HepG2 (cell line): Measurements from ENCODE around the gene PSMB2. TPM values are rescaled to one million over a fixed set of nuclear protein-coding genes. Genes with fewer than 3 reads are reported as not detected.

Source experiments
- ATAC-seq: fragments of 200-7000 bp; cut with Tn5 transposase; 3 replicates; pipeline ENCODE4 v1.9.1; 2020; ENCODE audit warnings: mild to moderate bottlenecking, moderate library complexity
- BruUV-seq: library from RNA; stranded (reverse); fragments of 400-500 nt; replicated peaks from 2 replicates; lab custom pipeline; 2021; lab: Mats Ljungman, UMichigan
- CTCF ChIA-PET: fragments of 300-600 bp; formaldehyde crosslinking; extraction: SDS; loops from one replicate; lab custom pipeline; 2021; ENCODE audit warnings: low total read pairs, inconsistent platforms, low intra/inter-chr PET ratio; lab: Yijun Ruan, JAX
- POLR2A ChIA-PET: fragments of 350-600 bp; sonication (Branson Sonifier 250); formaldehyde crosslinking; loops from one replicate; lab custom pipeline; 2020; ENCODE audit warnings: antibody characterized with exemption, inconsistent platforms; lab: Yijun Ruan, JAX
- DNase-seq: peaks from one replicate; pipeline ENCODE4 v3.0.0-alpha.2; 2015; ENCODE audit warnings: low spot score
- FAIRE-seq: peaks from 3 replicates; lab custom pipeline; 2011; peaks lifted over from hg19 to GRCh38; lab: Jason Lieb, UNC
- H2AFZ ChIP-seq: one replicate; pipeline ENCODE4 v1.6.1; 2011; ENCODE audit warnings: low read length, inconsistent platforms
- H3K27ac ChIP-seq: fragments of 300-600 bp; 3 replicates; pipeline ENCODE4 v1.8.0; 2011; ENCODE audit warnings: mixed run types, mild to moderate bottlenecking, mixed read lengths, low read length, inconsistent platforms; ENCODE audit not compliant: insufficient read depth; ENCODE audit errors: extremely low read length
- H3K27me3 ChIP-seq, 2 experiments: fragments of 200-600 bp in 1 of 2; 2 replicates in 1 of 2; 3 replicates in 1 of 2; pipeline versions ENCODE4 v1.6.0 to v1.8.0; 2011; ENCODE audit warnings: low read length in 2 of 2, mild to moderate bottlenecking in 2 of 2, moderate library complexity in 2 of 2, inconsistent platforms in 1 of 2; ENCODE audit not compliant: insufficient read depth in 2 of 2, control insufficient read depth in 1 of 2
- H3K36me3 ChIP-seq, 2 experiments: fragments of 200-600 bp in 1 of 2; replicated peaks in 1 of 2; 2 replicates in 1 of 2; 3 replicates in 1 of 2; pipeline versions ENCODE4 v1.5.1 to v1.8.0; 2011; ENCODE audit warnings: low read length in 2 of 2, inconsistent platforms in 1 of 2; ENCODE audit not compliant: insufficient read depth in 2 of 2, control insufficient read depth in 1 of 2
- H3K4me1 ChIP-seq: 2 replicates; pipeline ENCODE4 v1.5.1; 2012; ENCODE audit warnings: low read length, inconsistent platforms; ENCODE audit not compliant: insufficient read depth
- H3K4me2 ChIP-seq: 2 replicates; pipeline ENCODE4 v1.6.0; 2011; ENCODE audit warnings: low read depth, low read length, inconsistent platforms
- H3K4me3 ChIP-seq, 3 experiments: fragments of 200-600 bp in 1 of 3; sonication (generic), shearing (Covaris generic) in 1 of 3; replicated peaks in 1 of 3; 2 replicates each; pipeline ENCODE4 v1.5.1; 2011 to 2016; ENCODE audit warnings: low read length in 3 of 3, inconsistent platforms in 2 of 3, low read depth in 2 of 3, mild to moderate bottlenecking in 2 of 3, control low read depth in 1 of 3, mixed read lengths in 1 of 3; ENCODE audit not compliant: insufficient read depth in 1 of 3
- H3K79me2 ChIP-seq: one replicate; pipeline ENCODE4 v1.6.1; 2011; ENCODE audit warnings: low read length, inconsistent platforms; ENCODE audit not compliant: insufficient read depth
- H3K9ac ChIP-seq: 2 replicates; pipeline ENCODE4 v1.6.0; 2011; ENCODE audit warnings: mild to moderate bottlenecking, low read depth, low read length, inconsistent platforms; ENCODE audit not compliant: insufficient read depth
- H3K9me3 ChIP-seq: 2 replicates; pipeline ENCODE4 v1.5.1; 2012; ENCODE audit warnings: mild to moderate bottlenecking, low read length
- H4K20me1 ChIP-seq: 2 replicates; pipeline ENCODE4 v1.6.0; 2011; ENCODE audit warnings: inconsistent platforms, mild to moderate bottlenecking, low read length, moderate library complexity; ENCODE audit not compliant: insufficient read depth
- MTA1 ChIP-seq: sonication (generic); formaldehyde crosslinking; IDR thresholded peaks from 2 replicates; pipeline ENCODE4 v1.4.0; 2020; ENCODE audit warnings: missing genetic modification reagents, mild to moderate bottlenecking, borderline replicate concordance
- TBL1XR1 ChIP-seq: fragments of 150-350 bp; IDR thresholded peaks from 2 replicates; pipeline ENCODE4 v1.6.1; 2014; ENCODE audit warnings: borderline replicate concordance, low read length; ENCODE audit not compliant: partially characterized antibody
- ZBTB8A ChIP-seq: sonication (generic); formaldehyde crosslinking; IDR thresholded peaks from 2 replicates; pipeline ENCODE4 v1.4.0; 2020; ENCODE audit warnings: mild to moderate bottlenecking, low read depth, missing genetic modification reagents, borderline replicate concordance
- WGBS: methylation state at CpG from one replicate; pipeline ENCODE4 v1.1.6; 2017; ENCODE audit warnings: low lambda C conversion rate; 5-methylcytosine and 5-hydroxymethylcytosine counted together
- in situ Hi-C: cut with HindIII; loops from 2 replicates; pipeline ENCODE4 v1.10.0; 2017; ENCODE audit warnings: low pct_unique_long_range_greater_than_20kb; ENCODE audit not compliant: extremely low pct_ligation_motif_present
- intact Hi-C: fragments of 100-400 bp; cut with micrococcal nuclease; formaldehyde crosslinking; loops from one replicate; pipeline ENCODE4 v1.10.0; 2022; ENCODE audit not compliant: unreplicated experiment
- polyA plus RNA-seq, 8 experiments: library from polyadenylated mRNA; depleted of rRNA in 3 of 8; stranded (reverse) in 7 of 8; unstranded in 1 of 8; fragments of >200 nt; fragmentation: Illumina TruSeq in 4 of 8; extraction: Trizol in 4 of 8; gene quantifications; 2 replicates each; pipeline versions ENCODE4 v1.2.1 to v1.2.3, GENCODE V29; 2011 to 2016; ENCODE audit warnings: low read depth in 4 of 8, missing spikeins in 1 of 8, mixed read lengths in 1 of 8; ENCODE audit not compliant: insufficient read depth in 1 of 8
- total RNA-seq, 5 experiments: library from RNA; depleted of rRNA; stranded (reverse); fragments of >200 nt; fragmentation: Illumina TruSeq; extraction: Trizol; gene quantifications; 2 replicates each; pipeline ENCODE4 v1.2.3, GENCODE V29; 2016; ENCODE audit warnings: low read depth in 1 of 5
- TF ChIP-seq, protein P1 (sequence below): sonication (generic); formaldehyde crosslinking; IDR thresholded peaks from 2 replicates; pipeline ENCODE4 v1.5.0; 2020; ENCODE audit warnings: missing genetic modification reagents, mild to moderate bottlenecking, borderline replicate concordance
- TF ChIP-seq, protein P2 (sequence below): sonication (generic); formaldehyde crosslinking; IDR thresholded peaks from one replicate; pipeline ENCODE4 v1.5.1; 2020; ENCODE audit warnings: mild to moderate bottlenecking, missing genetic modification reagents; ENCODE audit errors: not compliant biosample characterization
- TF ChIP-seq, protein P3 (sequence below): IDR thresholded peaks from 2 replicates; pipeline ENCODE4 v1.6.1; 2016; ENCODE audit warnings: low read depth, control low read depth

PSMB2 gene
- total and polyA plus RNA-seq, 2 of the 13 experiments (the other 11 are each of a cell fraction or from before 2014, with no cell fraction given): 60.6 to 62.2 TPM

DNA sequence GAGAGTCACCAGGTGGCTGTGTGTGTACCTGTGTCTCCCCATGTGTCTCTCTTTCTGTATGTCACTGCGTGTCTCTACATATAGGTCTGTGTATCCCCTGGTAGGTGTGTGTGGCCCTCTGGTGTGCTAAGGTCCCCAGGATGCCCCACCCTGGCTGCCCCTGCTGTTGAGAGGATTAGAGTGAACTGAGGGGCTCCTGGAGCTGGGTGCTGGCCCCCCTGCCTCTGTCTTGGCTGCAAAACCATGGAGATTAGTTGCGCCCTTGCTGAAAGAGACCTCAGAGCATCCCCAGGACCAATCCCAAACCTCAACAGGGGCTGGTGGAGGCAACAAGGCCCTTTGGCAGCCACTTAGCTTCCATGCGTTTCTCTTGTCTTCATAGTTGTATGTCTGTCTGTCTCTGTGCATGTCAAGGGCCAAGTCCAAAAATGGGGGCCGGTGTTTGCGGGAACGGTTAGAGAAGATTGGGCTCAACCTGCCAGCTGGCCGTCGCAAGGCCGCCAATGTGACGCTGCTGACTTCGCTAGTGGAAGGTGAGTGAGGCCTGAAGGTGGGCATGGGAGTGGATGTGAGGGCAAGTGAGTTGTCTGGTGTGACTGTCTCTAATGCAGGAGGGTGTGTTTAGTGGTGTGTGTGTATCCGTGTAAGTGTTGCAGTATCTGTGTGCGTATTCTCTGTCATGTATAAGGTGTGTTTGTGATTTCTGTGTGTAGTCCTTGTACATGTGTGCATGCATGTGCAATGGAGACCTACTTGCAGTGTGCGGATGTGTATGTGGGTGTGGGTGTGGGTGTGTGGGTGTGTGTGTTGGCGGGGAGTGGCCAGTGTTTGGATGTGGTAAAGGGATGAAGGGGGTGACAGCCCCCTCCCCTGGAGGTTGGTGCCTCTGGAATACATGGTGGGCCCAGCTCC is 51.6 kb downstream of the PSMB2 start:
- in situ Hi-C loops: no loop called here
- Histone ChIP-seq H3K36me3 (no peaks in the 10 kb centered on the region), H3K4me2 (no peak overlapping the region), H3K9ac (no peak overlapping the region), H3K27me3 (no peaks in the 10 kb centered on the region), H3K27ac (no peak overlapping the region), H3K4me3 (no peak overlapping the region), H3K79me2 (no peaks in the 10 kb centered on the region), H3K4me1 (peaks cover 15% of the 10 kb centered on the region), H3K9me3 (no peaks in the 10 kb centered on the region), H2AFZ (no peak overlapping the region), H4K20me1 (no peaks in the 10 kb centered on the region)
- no peak for ATAC-seq
- no peak for DNase-seq
- FAIRE-seq: no peak
- CTCF ChIA-PET: no interaction called here
- BruUV-seq: no TSS peak
- POLR2A ChIA-PET: no interaction called here
- 95% methylated on average over 13 of the region's 15 CpGs for WGBS
- TF ChIP-seq, protein P1, sequence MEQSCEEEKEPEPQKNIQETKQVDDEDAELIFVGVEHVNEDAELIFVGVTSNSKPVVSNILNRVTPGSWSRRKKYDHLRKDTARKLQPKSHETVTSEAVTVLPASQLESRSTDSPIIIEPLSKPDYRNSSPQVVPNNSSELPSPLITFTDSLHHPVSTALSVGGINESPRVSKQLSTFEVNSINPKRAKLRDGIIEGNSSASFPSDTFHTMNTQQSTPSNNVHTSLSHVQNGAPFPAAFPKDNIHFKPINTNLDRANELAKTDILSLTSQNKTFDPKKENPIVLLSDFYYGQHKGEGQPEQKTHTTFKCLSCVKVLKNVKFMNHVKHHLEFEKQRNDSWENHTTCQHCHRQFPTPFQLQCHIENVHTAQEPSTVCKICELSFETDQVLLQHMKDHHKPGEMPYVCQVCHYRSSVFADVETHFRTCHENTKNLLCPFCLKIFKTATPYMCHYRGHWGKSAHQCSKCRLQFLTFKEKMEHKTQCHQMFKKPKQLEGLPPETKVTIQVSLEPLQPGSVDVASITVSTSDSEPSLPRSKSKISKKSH: no peak
- TF ChIP-seq TBL1XR1 (no peak), MTA1 (no peak), ZBTB8A (no peak)
- TF ChIP-seq, protein P2, sequence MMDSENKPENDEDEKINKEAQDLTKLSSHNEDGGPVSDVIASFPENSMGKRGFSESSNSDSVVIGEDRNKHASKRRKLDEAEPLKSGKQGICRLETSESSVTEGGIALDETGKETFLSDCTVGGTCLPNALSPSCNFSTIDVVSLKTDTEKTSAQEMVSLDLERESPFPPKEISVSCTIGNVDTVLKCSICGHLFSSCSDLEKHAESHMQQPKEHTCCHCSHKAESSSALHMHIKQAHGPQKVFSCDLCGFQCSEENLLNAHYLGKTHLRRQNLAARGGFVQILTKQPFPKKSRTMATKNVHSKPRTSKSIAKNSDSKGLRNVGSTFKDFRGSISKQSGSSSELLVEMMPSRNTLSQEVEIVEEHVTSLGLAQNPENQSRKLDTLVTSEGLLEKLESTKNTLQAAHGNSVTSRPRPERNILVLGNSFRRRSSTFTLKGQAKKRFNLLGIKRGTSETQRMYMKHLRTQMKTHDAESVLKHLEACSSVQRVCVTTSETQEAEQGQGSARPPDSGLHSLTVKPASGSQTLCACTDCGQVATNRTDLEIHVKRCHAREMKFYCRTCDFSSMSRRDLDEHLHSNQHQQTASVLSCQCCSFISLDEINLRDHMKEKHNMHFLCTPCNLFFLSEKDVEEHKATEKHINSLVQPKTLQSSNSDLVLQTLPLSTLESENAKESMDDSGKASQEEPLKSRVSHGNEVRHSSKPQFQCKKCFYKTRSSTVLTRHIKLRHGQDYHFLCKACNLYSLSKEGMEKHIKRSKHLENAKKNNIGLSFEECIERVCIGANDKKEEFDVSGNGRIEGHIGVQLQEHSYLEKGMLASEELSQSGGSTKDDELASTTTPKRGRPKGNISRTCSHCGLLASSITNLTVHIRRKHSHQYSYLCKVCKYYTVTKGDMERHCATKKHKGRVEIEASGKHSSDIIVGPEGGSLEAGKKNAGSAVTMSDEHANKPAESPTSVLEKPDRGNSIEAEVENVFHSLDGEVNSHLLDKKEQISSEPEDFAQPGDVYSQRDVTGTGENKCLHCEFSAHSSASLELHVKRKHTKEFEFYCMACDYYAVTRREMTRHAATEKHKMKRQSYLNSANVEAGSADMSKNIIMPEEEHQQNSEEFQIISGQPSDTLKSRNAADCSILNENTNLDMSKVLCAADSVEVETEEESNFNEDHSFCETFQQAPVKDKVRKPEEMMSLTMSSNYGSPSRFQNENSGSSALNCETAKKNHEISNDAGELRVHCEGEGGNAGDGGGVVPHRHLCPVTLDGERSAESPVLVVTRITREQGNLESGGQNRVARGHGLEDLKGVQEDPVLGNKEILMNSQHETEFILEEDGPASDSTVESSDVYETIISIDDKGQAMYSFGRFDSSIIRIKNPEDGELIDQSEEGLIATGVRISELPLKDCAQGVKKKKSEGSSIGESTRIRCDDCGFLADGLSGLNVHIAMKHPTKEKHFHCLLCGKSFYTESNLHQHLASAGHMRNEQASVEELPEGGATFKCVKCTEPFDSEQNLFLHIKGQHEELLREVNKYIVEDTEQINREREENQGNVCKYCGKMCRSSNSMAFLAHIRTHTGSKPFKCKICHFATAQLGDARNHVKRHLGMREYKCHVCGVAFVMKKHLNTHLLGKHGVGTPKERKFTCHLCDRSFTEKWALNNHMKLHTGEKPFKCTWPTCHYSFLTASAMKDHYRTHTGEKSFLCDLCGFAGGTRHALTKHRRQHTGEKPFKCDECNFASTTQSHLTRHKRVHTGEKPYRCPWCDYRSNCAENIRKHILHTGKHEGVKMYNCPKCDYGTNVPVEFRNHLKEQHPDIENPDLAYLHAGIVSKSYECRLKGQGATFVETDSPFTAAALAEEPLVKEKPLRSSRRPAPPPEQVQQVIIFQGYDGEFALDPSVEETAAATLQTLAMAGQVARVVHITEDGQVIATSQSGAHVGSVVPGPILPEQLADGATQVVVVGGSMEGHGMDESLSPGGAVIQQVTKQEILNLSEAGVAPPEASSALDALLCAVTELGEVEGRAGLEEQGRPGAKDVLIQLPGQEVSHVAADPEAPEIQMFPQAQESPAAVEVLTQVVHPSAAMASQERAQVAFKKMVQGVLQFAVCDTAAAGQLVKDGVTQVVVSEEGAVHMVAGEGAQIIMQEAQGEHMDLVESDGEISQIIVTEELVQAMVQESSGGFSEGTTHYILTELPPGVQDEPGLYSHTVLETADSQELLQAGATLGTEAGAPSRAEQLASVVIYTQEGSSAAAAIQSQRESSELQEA (CRISPR knock-in tag): no peak
- TF ChIP-seq, protein P3, sequence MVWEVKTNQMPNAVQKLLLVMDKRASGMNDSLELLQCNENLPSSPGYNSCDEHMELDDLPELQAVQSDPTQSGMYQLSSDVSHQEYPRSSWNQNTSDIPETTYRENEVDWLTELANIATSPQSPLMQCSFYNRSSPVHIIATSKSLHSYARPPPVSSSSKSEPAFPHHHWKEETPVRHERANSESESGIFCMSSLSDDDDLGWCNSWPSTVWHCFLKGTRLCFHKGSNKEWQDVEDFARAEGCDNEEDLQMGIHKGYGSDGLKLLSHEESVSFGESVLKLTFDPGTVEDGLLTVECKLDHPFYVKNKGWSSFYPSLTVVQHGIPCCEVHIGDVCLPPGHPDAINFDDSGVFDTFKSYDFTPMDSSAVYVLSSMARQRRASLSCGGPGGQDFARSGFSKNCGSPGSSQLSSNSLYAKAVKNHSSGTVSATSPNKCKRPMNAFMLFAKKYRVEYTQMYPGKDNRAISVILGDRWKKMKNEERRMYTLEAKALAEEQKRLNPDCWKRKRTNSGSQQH (CRISPR knock-in tag): no peak
- intact Hi-C loops: no loop called here
